PC-3 (cell line): Measurements from ENCODE around the gene ATF7. TPM values are rescaled to one million over a fixed set of nuclear protein-coding genes. Genes with fewer than 3 reads are reported as not detected.

Source experiments
- ATAC-seq: fragments of 200-7000 bp; cut with Tn5 transposase; 2 replicates; pipeline ENCODE4 v1.9.1; 2020; ENCODE audit warnings: mild to moderate bottlenecking, moderate library complexity
- BruUV-seq: library from RNA; stranded (reverse); fragments of 400-500 nt; replicated peaks from 2 replicates; lab custom pipeline; 2021; lab: Mats Ljungman, UMichigan
- CTCF ChIA-PET: fragments of 300-600 bp; sonication (Branson Sonifier 250); formaldehyde crosslinking; loops from one replicate; lab custom pipeline; 2022; ENCODE audit warnings: antibody characterized with exemption; lab: Charles Lee
- POLR2A ChIA-PET: fragments of 300-600 bp; sonication (Branson Sonifier 250); formaldehyde crosslinking; loops from one replicate; lab custom pipeline; 2022; ENCODE audit warnings: antibody characterized with exemption; ENCODE audit not compliant: unreplicated experiment; lab: Charles Lee
- DNase-seq: peaks from one replicate; pipeline ENCODE4 v3.0.0-alpha.2; 2015
- H2AFZ ChIP-seq: fragments of 300-600 bp; sonication (generic); 2 replicates; pipeline ENCODE4 v1.6.0; 2016; ENCODE audit warnings: antibody characterized with exemption, low read length
- H3F3A ChIP-seq: fragments of 300-600 bp; sonication (generic); one replicate; pipeline ENCODE4 v1.6.0; 2017; ENCODE audit warnings: antibody characterized with exemption, low read length, control low read depth, mild to moderate bottlenecking; ENCODE audit not compliant: unreplicated experiment
- H3K27ac ChIP-seq: fragments of 300-600 bp; sonication (generic); 2 replicates; pipeline ENCODE4 v1.5.1; 2016; ENCODE audit warnings: mild to moderate bottlenecking, low read length
- H3K27me3 ChIP-seq: fragments of 300-600 bp; sonication (generic); 2 replicates; pipeline ENCODE4 v1.6.1; 2016; ENCODE audit warnings: low read length, mixed read lengths
- H3K36me3 ChIP-seq: fragments of 300-600 bp; sonication (generic); 2 replicates; pipeline ENCODE4 v1.6.1; 2016; ENCODE audit warnings: low read depth, mixed run types, low read length, mixed read lengths
- H3K4me1 ChIP-seq: fragments of 300-600 bp; sonication (generic); 2 replicates; pipeline ENCODE4 v1.5.1; 2016; ENCODE audit warnings: low read length; ENCODE audit not compliant: insufficient read depth
- H3K4me2 ChIP-seq: fragments of 300-600 bp; sonication (generic); 2 replicates; pipeline ENCODE4 v1.6.0; 2016; ENCODE audit warnings: low read length
- H3K4me3 ChIP-seq: fragments of 300-600 bp; sonication (generic); 2 replicates; pipeline ENCODE4 v1.5.1; 2016; ENCODE audit warnings: mild to moderate bottlenecking, low read length, mixed read lengths
- H3K79me2 ChIP-seq: fragments of 300-600 bp; sonication (generic); 2 replicates; pipeline ENCODE4 v1.6.1; 2017; ENCODE audit warnings: low read length, mixed read lengths
- H3K9ac ChIP-seq: fragments of 300-600 bp; sonication (generic); 2 replicates; pipeline ENCODE4 v1.6.0; 2016; ENCODE audit warnings: mild to moderate bottlenecking, low read length
- H3K9me2 ChIP-seq: fragments of 300-600 bp; sonication (generic); replicated peaks from 2 replicates; pipeline ENCODE4 v1.6.1; 2016; ENCODE audit warnings: mixed run types, low read length, mixed read lengths
- H3K9me3 ChIP-seq: fragments of 300-600 bp; sonication (generic); 2 replicates; pipeline ENCODE4 v1.6.1; 2016; ENCODE audit warnings: low read length, mixed read lengths
- H4K20me1 ChIP-seq: fragments of 300-600 bp; sonication (generic); 2 replicates; pipeline ENCODE4 v1.6.1; 2016; ENCODE audit warnings: low read length, mixed read lengths
- CTCF ChIP-seq: fragments of 300-600 bp; sonication (generic); conservative IDR thresholded peaks from 2 replicates; pipeline ENCODE4 v1.5.1; 2017; ENCODE audit warnings: antibody characterized with exemption, low read depth, mild to moderate bottlenecking, low read length
- EZH2 ChIP-seq: fragments of 300-600 bp; sonication (generic); IDR thresholded peaks from one replicate; pipeline ENCODE4 v1.6.1; 2017; ENCODE audit warnings: antibody characterized with exemption, mild to moderate bottlenecking, low read length; ENCODE audit not compliant: unreplicated experiment
- EZH2phosphoT487 ChIP-seq: fragments of 300-600 bp; sonication (generic); IDR thresholded peaks from 2 replicates; pipeline ENCODE4 v1.6.1; 2018; ENCODE audit warnings: mild to moderate bottlenecking, antibody characterized with exemption, low read length, borderline replicate concordance
- intact Hi-C: fragments of 100-400 bp; cut with micrococcal nuclease; formaldehyde crosslinking; loops from 2 replicates; pipeline ENCODE4 v1.9.0; 2023
- total RNA-seq: library from RNA; depleted of rRNA; stranded (reverse); fragments of >200 nt; gene quantifications from 2 replicates; pipeline ENCODE4 v1.2.3, GENCODE V29; 2014

Gene ATF7
- total RNA-seq, 1 experiment from 2014 or later, result 7.9 TPM

GRCh38 chr12:53496752-53497032, 129.5 kb downstream of the ATF7 start:
- Histone ChIP-seq H3K9me3 (no peaks in the 10 kb centered on the region), H3K9me2 (no peaks in the 10 kb centered on the region), H3K27ac (no peak overlapping the region), H3F3A (no peaks in the 10 kb centered on the region), H3K36me3 (no peaks in the 10 kb centered on the region), H2AFZ (no peak overlapping the region), H3K27me3 (no peaks in the 10 kb centered on the region), H3K9ac (no peak overlapping the region), H3K4me2 (no peak overlapping the region), H4K20me1 (no peaks in the 10 kb centered on the region), H3K79me2 (peaks cover 3% of the 10 kb centered on the region), H3K4me3 (no peak overlapping the region), H3K4me1 (peaks cover 19% of the 10 kb centered on the region)
- intact Hi-C loops, result no loop called here
- ChIA-PET POLR2A (no interaction called here), CTCF (no interaction called here)
- DNase-seq (no peak), ATAC-seq (no peak)
- TF ChIP-seq EZH2phosphoT487, result no peak
- TF ChIP-seq EZH2, result no peak
- TF ChIP-seq CTCF, result no peak
- BruUV-seq, result no TSS peak

- ATAC-seq (no peak), DNase-seq (no peak)
- no TSS peak for BruUV-seq
- Histone ChIP-seq H3K9me3 (no peaks in the 10 kb centered on the region), H3K4me2 (no peak overlapping the region), H3K27ac (no peak overlapping the region), H3K79me2 (no peaks in the 10 kb centered on the region), H3K4me3 (no peak overlapping the region), H3K9me2 (no peaks in the 10 kb centered on the region), H3F3A (no peaks in the 10 kb centered on the region), H3K4me1 (peaks cover 16% of the 10 kb centered on the region), H3K9ac (no peak overlapping the region), H4K20me1 (no peaks in the 10 kb centered on the region), H2AFZ (no peak overlapping the region), H3K36me3 (no peaks in the 10 kb centered on the region), H3K27me3 (no peaks in the 10 kb centered on the region)
- ChIA-PET CTCF (no interaction called here), POLR2A (no interaction called here)
- intact Hi-C loops, result no loop called here
- TF ChIP-seq EZH2 (no peak), CTCF (no peak), EZH2phosphoT487 (no peak)
Measured at GRCh38 chr12:53495903-53496751, 130.1 kb downstream of the ATF7 start.
